IMR-90 (cell line): ENCODE data around the gene FARP1. TPM values are rescaled to one million over a fixed set of nuclear protein-coding genes. Genes with fewer than 3 reads are reported as not detected.

Experiments
- ATAC-seq: fragments of 200-7000 bp; cut with Tn5 transposase; 2 replicates; pipeline ENCODE4 v1.9.1; 2020; ENCODE audit warnings: low read depth, mild to moderate bottlenecking, moderate library complexity
- BruUV-seq: library from RNA; stranded (reverse); fragments of 400-500 nt; replicated peaks from 2 replicates; lab custom pipeline; 2021; lab: Mats Ljungman, UMichigan
- CTCF ChIA-PET: fragments of 300-600 bp; formaldehyde crosslinking; extraction: SDS; loops from one replicate; lab custom pipeline; 2021; ENCODE audit warnings: antibody characterized with exemption; lab: Yijun Ruan, JAX
- POLR2A ChIA-PET: fragments of 300-600 bp; sonication (Branson Sonifier 250); formaldehyde crosslinking; loops from one replicate; lab custom pipeline; 2022; ENCODE audit warnings: antibody characterized with exemption; ENCODE audit not compliant: unreplicated experiment; lab: Charles Lee
- DNase-seq: peaks from one replicate; pipeline ENCODE4 v3.0.0; 2013
- H2AFZ ChIP-seq: replicated peaks from 2 replicates; pipeline ENCODE3; 2013; ENCODE audit warnings: low read length, mild to moderate bottlenecking; ENCODE audit not compliant: poor library complexity
- H2AK5ac ChIP-seq: 2 replicates; pipeline ENCODE4 v1.6.1; 2013; ENCODE audit warnings: low read depth, low read length, inconsistent platforms
- H2AK9ac ChIP-seq: replicated peaks from 2 replicates; pipeline ENCODE3; 2013; ENCODE audit warnings: mild to moderate bottlenecking, low read depth, low read length, moderate library complexity; ENCODE audit not compliant: poor library complexity
- H2BK120ac ChIP-seq: 2 replicates; pipeline ENCODE4 v1.6.1; 2013; ENCODE audit warnings: low read depth, low read length, inconsistent platforms
- H2BK15ac ChIP-seq: 3 replicates; pipeline ENCODE4 v1.6.1; 2013; ENCODE audit warnings: low read depth, low read length, inconsistent platforms
- H2BK20ac ChIP-seq: 2 replicates; pipeline ENCODE4 v1.6.1; 2013; ENCODE audit warnings: low read depth, mild to moderate bottlenecking, inconsistent platforms, low read length, moderate library complexity
- H2BK5ac ChIP-seq: 2 replicates; pipeline ENCODE4 v1.6.1; 2013; ENCODE audit warnings: mild to moderate bottlenecking, low read depth, low read length, inconsistent platforms; ENCODE audit not compliant: poor library complexity, severe bottlenecking
- H3K14ac ChIP-seq: replicated peaks from 2 replicates; pipeline ENCODE4 v1.6.1; 2013; ENCODE audit warnings: low read depth, low read length, inconsistent platforms
- H3K18ac ChIP-seq: 2 replicates; pipeline ENCODE4 v1.6.1; 2013; ENCODE audit warnings: low read depth, low read length, control low read depth
- H3K23ac ChIP-seq: 2 replicates; pipeline ENCODE4 v1.6.1; 2013; ENCODE audit warnings: low read depth, low read length, inconsistent platforms
- H3K27ac ChIP-seq: 2 replicates; pipeline ENCODE4 v1.5.1; 2013; ENCODE audit warnings: mild to moderate bottlenecking, control low read depth, low read length; ENCODE audit not compliant: insufficient read depth
- H3K27me3 ChIP-seq: 2 replicates; pipeline ENCODE4 v1.6.1; 2013; ENCODE audit warnings: low read length; ENCODE audit not compliant: control insufficient read depth, insufficient read depth
- H3K36me3 ChIP-seq: 2 replicates; pipeline ENCODE4 v1.6.1; 2013; ENCODE audit warnings: low read length, mixed read lengths; ENCODE audit not compliant: control insufficient read depth, insufficient read depth
- H3K4ac ChIP-seq: 2 replicates; pipeline ENCODE4 v1.6.1; 2013; ENCODE audit warnings: low read depth, low read length, inconsistent platforms
- H3K4me1 ChIP-seq: 2 replicates; pipeline ENCODE4 v1.6.1; 2013; ENCODE audit warnings: low read length, mixed read lengths; ENCODE audit not compliant: control insufficient read depth, insufficient read depth
- H3K4me2 ChIP-seq: 2 replicates; pipeline ENCODE4 v1.6.1; 2013; ENCODE audit warnings: low read depth, mild to moderate bottlenecking, control low read depth, low read length, moderate library complexity
- H3K4me3 ChIP-seq: 2 replicates; pipeline ENCODE4 v1.5.1; 2013; ENCODE audit warnings: low read depth, mild to moderate bottlenecking, control low read depth, low read length, moderate library complexity; ENCODE audit not compliant: insufficient read depth
- H3K56ac ChIP-seq: 2 replicates; pipeline ENCODE4 v1.6.1; 2013; ENCODE audit warnings: low read length, inconsistent platforms; ENCODE audit not compliant: insufficient read depth; ENCODE audit errors: extremely low read depth
- H3K79me1 ChIP-seq, 2 experiments: 2 replicates each; pipeline ENCODE4 v1.6.1; 2013; ENCODE audit warnings: low read length in 2 of 2, inconsistent platforms in 1 of 2, low read depth in 1 of 2
- H3K9ac ChIP-seq: 2 replicates; pipeline ENCODE4 v1.6.1; 2013; ENCODE audit warnings: low read depth, low read length, control low read depth
- H3K9me1 ChIP-seq: 2 replicates; pipeline ENCODE4 v1.6.1; 2013; ENCODE audit warnings: low read length, inconsistent platforms; ENCODE audit not compliant: insufficient read depth
- H3K9me3 ChIP-seq: 2 replicates; pipeline ENCODE4 v1.6.1; 2013; ENCODE audit warnings: low read length; ENCODE audit not compliant: control insufficient read depth, insufficient read depth
- H4K20me1 ChIP-seq: 2 replicates; pipeline ENCODE4 v1.6.1; 2013; ENCODE audit warnings: low read length, inconsistent platforms; ENCODE audit not compliant: insufficient read depth
- H4K5ac ChIP-seq: 2 replicates; pipeline ENCODE4 v1.6.1; 2013; ENCODE audit warnings: mild to moderate bottlenecking, low read depth, low read length, control low read depth
- H4K8ac ChIP-seq, 2 experiments: 2 replicates each; pipeline ENCODE4 v1.6.1; 2013; ENCODE audit warnings: low read depth in 2 of 2, low read length in 2 of 2, control low read depth in 1 of 2, inconsistent platforms in 1 of 2
- H4K91ac ChIP-seq: 2 replicates; pipeline ENCODE4 v1.6.1; 2013; ENCODE audit warnings: low read depth, low read length, inconsistent platforms; ENCODE audit not compliant: insufficient read depth
- CEBPB ChIP-seq: IDR thresholded peaks from 2 replicates; pipeline ENCODE4 v1.6.1; 2012; ENCODE audit warnings: low read depth, low read length, improper control_type of control experiment
- MAZ ChIP-seq: IDR thresholded peaks from 2 replicates; pipeline ENCODE4 v1.6.1; 2012; ENCODE audit warnings: low read depth, mild to moderate bottlenecking, low read length, improper control_type of control experiment, moderate library complexity, borderline replicate concordance
- RCOR1 ChIP-seq: IDR thresholded peaks from 2 replicates; pipeline ENCODE4 v1.6.1; 2012; ENCODE audit warnings: mild to moderate bottlenecking, low read length, improper control_type of control experiment; ENCODE audit not compliant: insufficient replicate concordance
- WGBS, 2 experiments: methylation state at CpG; one replicate each; pipeline versions ENCODE4 v1.1.5 to v1.1.7; 2013; ENCODE audit warnings: missing lambda C conversion rate in 2 of 2; ENCODE audit not compliant: insufficient read length in 1 of 2; ENCODE audit errors: extremely low coverage in 2 of 2; 5-methylcytosine and 5-hydroxymethylcytosine counted together
- dilution Hi-C: fragments of 300-500 bp; cut with HindIII; formaldehyde crosslinking; loops from one replicate; pipeline ENCODE4 v1.14.3; 2018; ENCODE audit warnings: low sequenced_read_pairs; ENCODE audit not compliant: unreplicated experiment
- in situ Hi-C: fragments of 300-500 bp; cut with MboI; formaldehyde crosslinking; loops from 3 replicates; pipeline ENCODE4 v1.14.3; 2019; ENCODE audit warnings: low sequenced_read_pairs, inconsistent platforms, mixed read lengths
- intact Hi-C: fragments of 100-400 bp; cut with micrococcal nuclease; formaldehyde crosslinking; loops from 2 replicates; pipeline ENCODE4 v1.10.0; 2022
- polyA plus RNA-seq, 3 experiments: library from polyadenylated mRNA; depleted of rRNA; stranded (reverse); fragments of >200 nt; gene quantifications; 2 replicates each; pipeline ENCODE4 v1.2.3, GENCODE V29; 2012; ENCODE audit warnings: low replicate concordance in 1 of 3
- total RNA-seq: library from RNA; depleted of rRNA; stranded (reverse); fragments of >200 nt; gene quantifications from 2 replicates; pipeline ENCODE4 v1.2.3, GENCODE V29; 2012

Gene FARP1
- total and polyA plus RNA-seq, 2 of the 4 experiments (the other 2 are of a cell fraction) = 39.6 to 57.0 TPM

GRCh38 chr13:98241976-98242375 is 99.1 kb downstream of the FARP1 start:
- 0 out of 2 replicates have a peak, but pooled peaks cover 3% of the 10 kb centered on the region for H3K36me3 ChIP-seq
- H3K4me2 ChIP-seq = no peak overlapping the region
- in situ Hi-C loops = no loop called here
- H2BK5ac ChIP-seq = no peak overlapping the region
- H3K9me3 ChIP-seq = no peaks in the 10 kb centered on the region
- no peaks in the 10 kb centered on the region for H3K27me3 ChIP-seq
- H2AK9ac ChIP-seq = no peak overlapping the region
- ChIA-PET CTCF (no interaction called here), POLR2A (no interaction called here)
- no peak overlapping the region for H3K4me3 ChIP-seq
- no TSS peak for BruUV-seq
- peaks cover 4% of the 10 kb centered on the region for H3K4me1 ChIP-seq
- ATAC-seq (no peak), DNase-seq (no peak)
- H4K5ac ChIP-seq = no peak overlapping the region
- H3K4ac ChIP-seq = no peak overlapping the region
- H3K79me1 ChIP-seq = peaks cover 44 to 81% of the 10 kb centered on the region in 2 experiments
- H2BK120ac ChIP-seq = no peak overlapping the region
- no CpG with 5 or more reads among the region's 7 CpGs for WGBS, 2 experiments
- peaks cover 25% of the 10 kb centered on the region for H4K20me1 ChIP-seq
- H3K56ac ChIP-seq = no peak overlapping the region
- H3K9me1 ChIP-seq = peaks cover 29% of the 10 kb centered on the region
- intact Hi-C loops = no loop called here
- no peak overlapping the region for H3K18ac ChIP-seq
- H3K23ac ChIP-seq = no peak overlapping the region
- no peak overlapping the region for H2AFZ ChIP-seq
- TF ChIP-seq MAZ (no peak), CEBPB (no peak), RCOR1 (no peak)
- dilution Hi-C loops = no loop called here
- no peak overlapping the region for H4K8ac ChIP-seq
- no peak overlapping the region for H3K27ac ChIP-seq
- H2BK20ac ChIP-seq = no peak overlapping the region
- H3K9ac ChIP-seq = no peak overlapping the region
- H2AK5ac ChIP-seq = no peak overlapping the region
- no peak overlapping the region for H4K91ac ChIP-seq
- no peak overlapping the region for H3K14ac ChIP-seq
- H2BK15ac ChIP-seq = no peak overlapping the region
